H1 (cell line): ENCODE data around the gene ADARB2. TPM values are rescaled to one million over a fixed set of nuclear protein-coding genes. Genes with fewer than 3 reads are reported as not detected.

Experiments used
- CTCF ChIA-PET: fragments of 300-600 bp; sonication (Branson Sonifier 250); formaldehyde crosslinking; loops from one replicate; lab custom pipeline; 2021; ENCODE audit not compliant: partially characterized antibody; lab: Charles Lee
- POLR2A ChIA-PET: fragments of 300-600 bp; sonication (Branson Sonifier 250); formaldehyde crosslinking; loops from one replicate; lab custom pipeline; 2021; ENCODE audit warnings: inconsistent platforms; ENCODE audit not compliant: partially characterized antibody; lab: Charles Lee
- DNase-seq, 2 experiments: peaks; one replicate each; pipeline versions ENCODE4 v3.0.0 to v3.0.0-alpha.2; 2010 to 2022; ENCODE audit warnings: low spot score in 2 of 2, low read depth in 1 of 2, mixed read lengths in 1 of 2
- FAIRE-seq: peaks from 2 replicates; lab custom pipeline; 2011; peaks lifted over from hg19 to GRCh38; lab: Jason Lieb, UNC
- H2AFZ ChIP-seq: 2 replicates; pipeline ENCODE4 v1.8.1; 2012; ENCODE audit warnings: low read length, inconsistent platforms
- H2AK5ac ChIP-seq: 2 replicates; pipeline ENCODE4 v1.6.1; 2013; ENCODE audit warnings: low read depth, low read length
- H2BK120ac ChIP-seq: replicated peaks from 2 replicates; pipeline ENCODE3; 2013; ENCODE audit warnings: low read depth, low read length, inconsistent platforms
- H2BK12ac ChIP-seq: 2 replicates; pipeline ENCODE4 v1.6.1; 2013; ENCODE audit warnings: low read depth, low read length
- H2BK15ac ChIP-seq: 2 replicates; pipeline ENCODE4 v1.6.1; 2013; ENCODE audit warnings: low read length
- H2BK20ac ChIP-seq: 2 replicates; pipeline ENCODE4 v1.6.1; 2013; ENCODE audit warnings: low read length
- H2BK5ac ChIP-seq: 2 replicates; pipeline ENCODE4 v1.6.1; 2013; ENCODE audit warnings: low read depth, low read length
- H3K14ac ChIP-seq: 2 replicates; pipeline ENCODE4 v1.6.1; 2013; ENCODE audit warnings: inconsistent platforms; ENCODE audit not compliant: insufficient read length
- H3K18ac ChIP-seq: 2 replicates; pipeline ENCODE4 v1.6.1; 2013; ENCODE audit warnings: low read length; ENCODE audit errors: extremely low read depth
- H3K23ac ChIP-seq: 2 replicates; pipeline ENCODE4 v1.6.1; 2013; ENCODE audit warnings: inconsistent platforms; ENCODE audit not compliant: insufficient read length
- H3K23me2 ChIP-seq: 2 replicates; pipeline ENCODE4 v1.6.1; 2013; ENCODE audit warnings: low read depth, low read length
- H3K27ac ChIP-seq: 2 replicates; pipeline ENCODE4 v1.6.1; 2011; ENCODE audit warnings: low read depth, low read length, inconsistent platforms
- H3K27me3 ChIP-seq, 4 experiments: replicated peaks in 1 of 4; 1 replicate in 1 of 4; 2 replicates in 3 of 4; pipeline versions ENCODE4 v1.6.1 to v1.8.1; 2011 to 2013; ENCODE audit warnings: low read length in 3 of 4, mild to moderate bottlenecking in 3 of 4, inconsistent platforms in 2 of 4, mixed read lengths in 2 of 4, moderate library complexity in 1 of 4; ENCODE audit not compliant: control insufficient read depth in 3 of 4, insufficient read depth in 3 of 4; ENCODE audit errors: extremely low read depth in 1 of 4
- H3K36me3 ChIP-seq, 4 experiments: 2 replicates each; pipeline versions ENCODE4 v1.6.1 to v1.8.1; 2011 to 2013; ENCODE audit warnings: mild to moderate bottlenecking in 4 of 4, low read length in 3 of 4, moderate library complexity in 2 of 4, control low read depth in 1 of 4, inconsistent platforms in 1 of 4; ENCODE audit not compliant: insufficient read depth in 4 of 4, control insufficient read depth in 2 of 4
- H3K4ac ChIP-seq: replicated peaks from 2 replicates; pipeline ENCODE3; 2013; ENCODE audit warnings: low read length, low read depth, mixed read lengths, inconsistent platforms; ENCODE audit not compliant: insufficient read length
- H3K4me1 ChIP-seq, 4 experiments: replicated peaks in 1 of 4; 1 replicate in 1 of 4; 2 replicates in 3 of 4; pipeline versions ENCODE4 v1.6.1 to v1.8.1; 2011 to 2013; ENCODE audit warnings: low read length in 3 of 4, inconsistent platforms in 2 of 4, mixed read lengths in 1 of 4; ENCODE audit not compliant: insufficient read depth in 4 of 4, control insufficient read depth in 3 of 4
- H3K4me2 ChIP-seq, 2 experiments: 2 replicates each; pipeline versions ENCODE4 v1.6.1 to v1.8.1; 2011 to 2013; ENCODE audit warnings: low read depth in 2 of 2, low read length in 2 of 2, control low read depth in 1 of 2, inconsistent platforms in 1 of 2, mild to moderate bottlenecking in 1 of 2; ENCODE audit not compliant: insufficient read depth in 1 of 2
- H3K4me3 ChIP-seq, 4 experiments: fragments of 200-600, 300-600 bp in 1 of 4; sonication (generic), shearing (Covaris generic), sonication (Bioruptor Twin) in 1 of 4; 2 replicates each; pipeline versions ENCODE4 v1.5.1 to v1.8.1; 2011 to 2016; ENCODE audit warnings: low read length in 4 of 4, low read depth in 3 of 4, control low read depth in 2 of 4, inconsistent platforms in 2 of 4, mild to moderate bottlenecking in 2 of 4, mixed read lengths in 1 of 4, moderate library complexity in 1 of 4; ENCODE audit not compliant: insufficient read depth in 2 of 4; ENCODE audit errors: extremely low read depth in 1 of 4
- H3K56ac ChIP-seq: replicated peaks from 2 replicates; pipeline ENCODE3; 2013; ENCODE audit warnings: low read depth, mild to moderate bottlenecking, mixed read lengths, low read length, inconsistent platforms; ENCODE audit not compliant: insufficient read length
- H3K79me1 ChIP-seq: 2 replicates; pipeline ENCODE4 v1.6.1; 2013; ENCODE audit warnings: low read depth, low read length, control low read depth
- H3K79me2 ChIP-seq, 2 experiments: 2 replicates each; pipeline versions ENCODE4 v1.6.1 to v1.8.1; 2012 to 2013; ENCODE audit warnings: low read length in 2 of 2, mild to moderate bottlenecking in 2 of 2, inconsistent platforms in 1 of 2; ENCODE audit not compliant: insufficient read depth in 2 of 2, control insufficient read depth in 1 of 2
- H3K9ac ChIP-seq, 4 experiments: replicated peaks in 1 of 4; 1 replicate in 1 of 4; 2 replicates in 3 of 4; pipeline versions ENCODE4 v1.6.1 to v1.8.1; 2011 to 2013; ENCODE audit warnings: low read depth in 3 of 4, low read length in 3 of 4, control low read depth in 2 of 4, mild to moderate bottlenecking in 2 of 4, moderate library complexity in 2 of 4, inconsistent platforms in 1 of 4; ENCODE audit errors: extremely low read depth in 1 of 4
- H3K9me3 ChIP-seq, 2 experiments: 2 replicates each; pipeline versions ENCODE4 v1.6.1 to v1.8.1; 2012 to 2013; ENCODE audit warnings: mild to moderate bottlenecking in 2 of 2, moderate library complexity in 2 of 2, control low read depth in 1 of 2, inconsistent platforms in 1 of 2, low read depth in 1 of 2, low read length in 1 of 2, mixed read lengths in 1 of 2; ENCODE audit not compliant: insufficient read depth in 2 of 2
- H4K20me1 ChIP-seq, 2 experiments: replicated peaks in 1 of 2; 2 replicates each; pipeline versions ENCODE3 to v1.8.1; 2011 to 2013; ENCODE audit warnings: inconsistent platforms in 2 of 2, low read length in 2 of 2, mild to moderate bottlenecking in 1 of 2; ENCODE audit not compliant: insufficient read depth in 2 of 2, control insufficient read depth in 1 of 2
- H4K5ac ChIP-seq: 2 replicates; pipeline ENCODE4 v1.6.1; 2013; ENCODE audit warnings: low read length, low read depth, mixed read lengths, inconsistent platforms; ENCODE audit not compliant: insufficient read length
- H4K8ac ChIP-seq: 2 replicates; pipeline ENCODE4 v1.8.0; 2013; ENCODE audit warnings: mild to moderate bottlenecking, moderate library complexity, low read length, inconsistent platforms; ENCODE audit not compliant: insufficient read depth; ENCODE audit errors: extremely low read depth
- H4K91ac ChIP-seq: replicated peaks from 2 replicates; pipeline ENCODE3; 2013; ENCODE audit warnings: low read length, mixed read lengths, inconsistent platforms; ENCODE audit not compliant: insufficient read length
- CHD1 ChIP-seq: IDR thresholded peaks from 2 replicates; pipeline ENCODE4 v1.6.1; 2012; ENCODE audit warnings: low read depth, low read length, improper control_type of control experiment
- EGR1 ChIP-seq: IDR thresholded peaks from 2 replicates; pipeline ENCODE4 v1.6.1; 2011; ENCODE audit warnings: low read depth, low read length, borderline replicate concordance
- JUN ChIP-seq: IDR thresholded peaks from 2 replicates; pipeline ENCODE4 v1.6.1; 2011; ENCODE audit warnings: low read depth, mild to moderate bottlenecking, improper control_type of control experiment, low read length
- KDM1A ChIP-seq: fragments of 200-600, 300-600 bp; sonication (generic); IDR thresholded peaks from 2 replicates; pipeline ENCODE4 v1.7.1; 2016; ENCODE audit warnings: mild to moderate bottlenecking, low read length, borderline replicate concordance
- POU5F1 ChIP-seq: IDR thresholded peaks from 2 replicates; pipeline ENCODE4 v1.6.1; 2011; ENCODE audit warnings: low read depth, mild to moderate bottlenecking, low read length, moderate library complexity
- RFX5 ChIP-seq: IDR thresholded peaks from 2 replicates; pipeline ENCODE4 v1.6.1; 2011; ENCODE audit warnings: low read depth, low read length, improper control_type of control experiment, borderline replicate concordance
- SRF ChIP-seq: IDR thresholded peaks from 2 replicates; pipeline ENCODE4 v1.6.1; 2011; ENCODE audit warnings: mild to moderate bottlenecking, low read depth, low read length, moderate library complexity
- TAF1 ChIP-seq: IDR thresholded peaks from 2 replicates; pipeline ENCODE4 v1.6.1; 2011; ENCODE audit warnings: mild to moderate bottlenecking, low read depth, low read length
- TBP ChIP-seq: IDR thresholded peaks from 2 replicates; pipeline ENCODE4 v1.6.1; 2011; ENCODE audit warnings: low read depth, low read length, improper control_type of control experiment
- TEAD4 ChIP-seq: IDR thresholded peaks from 2 replicates; pipeline ENCODE4 v1.6.1; 2012; ENCODE audit warnings: low read depth, low read length, inconsistent platforms, mixed read lengths
- WGBS, 2 experiments: shearing (Covaris generic) in 1 of 2; methylation state at CpG; one replicate each; pipeline versions ENCODE4 v1.1.6 to v1.1.7; 2013 to 2015; ENCODE audit warnings: low lambda C conversion rate in 2 of 2, mixed read lengths in 2 of 2, inconsistent platforms in 1 of 2, low coverage in 1 of 2, missing lambda C conversion rate in 1 of 2; ENCODE audit not compliant: insufficient replicate concordance in 2 of 2, insufficient coverage in 1 of 2, insufficient read length in 1 of 2; ENCODE audit errors: extremely low coverage in 1 of 2, missing lambda C conversion rate in 1 of 2; 5-methylcytosine and 5-hydroxymethylcytosine counted together
- polyA plus RNA-seq, 7 experiments: library from polyadenylated mRNA; depleted of rRNA in 3 of 7; stranded (reverse) in 5 of 7; unstranded in 2 of 7; fragments of >200 nt in 5 of 7; fragments of 200-250 nt in 2 of 7; gene quantifications; 1 replicate in 5 of 7; 2 replicates in 1 of 7; 4 replicates in 1 of 7; pipeline versions ENCODE4 v1.2.1 to v1.2.3, GENCODE V29; 2011 to 2013; ENCODE audit warnings: missing spikeins in 2 of 7, mixed read lengths in 2 of 7
- total RNA-seq: library from RNA; stranded (reverse); fragmentation: NEBNext Ultra II Directional; extraction: Animal tissue kit (Norgen Biotek cat#: 25700); gene quantifications from 2 replicates; pipeline ENCODE4 v1.2.1, GENCODE V29; 2021
- TF ChIP-seq, protein P1 (sequence below): IDR thresholded peaks from 2 replicates; pipeline ENCODE4 v1.6.1; 2011; ENCODE audit warnings: low read depth, mild to moderate bottlenecking, low read length; ENCODE audit not compliant: insufficient read depth

ADARB2 gene
- total and polyA plus RNA-seq, 2 of the 8 experiments (the other 6 are each of a cell fraction or from before 2014, with no cell fraction given): 2.2 to 2.8 TPM

DNA sequence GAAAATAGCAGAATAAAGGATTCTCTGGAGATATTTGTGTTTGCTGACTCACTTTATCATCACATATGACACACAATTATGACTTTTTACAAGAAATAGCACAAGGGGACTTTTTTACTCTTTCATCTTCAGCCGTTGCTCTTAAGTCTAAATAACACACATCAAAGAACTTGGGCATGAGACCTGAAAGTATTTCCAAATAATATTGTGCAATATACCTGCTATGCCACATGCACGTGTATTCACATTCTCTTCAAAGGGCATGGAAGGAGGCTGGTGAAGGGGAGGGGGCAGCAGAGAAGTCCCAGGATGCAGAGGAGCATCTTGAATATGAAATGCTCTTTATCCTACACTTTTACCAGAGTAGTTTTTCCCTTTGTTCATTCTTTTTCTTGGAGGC, 4.1 kb upstream of the ADARB2 start:
- WGBS, 2 experiments: 83% methylated on average over 2 of the region's 2 CpGs; no CpG with 5 or more reads in 1 of the 2 experiments
- no peak overlapping the region for H3K56ac ChIP-seq
- CTCF ChIA-PET: interaction anchor here (1.4 kb wide), 1 partner anchor 13 kb away, joined by 4 read pairs; no protein-coding TSS in a partner anchor
- H2BK12ac ChIP-seq: no peak overlapping the region
- POLR2A ChIA-PET: no interaction called here
- DNase-seq: no peak
- no peak overlapping the region for H3K4ac ChIP-seq
- H3K18ac ChIP-seq: no peak overlapping the region
- H3K9ac ChIP-seq: no peak overlapping the region
- H2AK5ac ChIP-seq: no peak overlapping the region
- H4K91ac ChIP-seq: no peak overlapping the region
- no peaks in the 10 kb centered on the region for H3K79me2 ChIP-seq
- no peak overlapping the region for H2BK5ac ChIP-seq
- H3K14ac ChIP-seq: no peak overlapping the region
- H2AFZ ChIP-seq: no peak overlapping the region
- no peak overlapping the region for H2BK20ac ChIP-seq
- no peaks in the 10 kb centered on the region for H3K9me3 ChIP-seq
- H3K23me2 ChIP-seq: peaks cover 11% of the 10 kb centered on the region; the same call in 1 of the 2 replicates
- H4K20me1 ChIP-seq: no peaks in the 10 kb centered on the region
- H4K5ac ChIP-seq: no peak overlapping the region
- peaks cover 0 to 13% (median 9%) of the 10 kb centered on the region in 4 experiments; a peak in 6 of 7 replicates for H3K27me3 ChIP-seq
- H4K8ac ChIP-seq: no peak overlapping the region
- H3K4me2 ChIP-seq: no peak overlapping the region
- H3K23ac ChIP-seq: no peak overlapping the region
- no peak overlapping the region for H2BK120ac ChIP-seq
- H3K27ac ChIP-seq: no peak overlapping the region
- no peak overlapping the region for H3K4me3 ChIP-seq
- H3K36me3 ChIP-seq: no peaks in the 10 kb centered on the region
- H2BK15ac ChIP-seq: no peak overlapping the region
- no peaks in the 10 kb centered on the region for H3K79me1 ChIP-seq
- TF ChIP-seq SRF (no peak), POU5F1 (no peak), RFX5 (no peak), TBP (no peak), JUN (no peak), TAF1 (no peak), TEAD4 (no peak), CHD1 (no peak), KDM1A (no peak), EGR1 (no peak)
- TF ChIP-seq, protein P1, sequence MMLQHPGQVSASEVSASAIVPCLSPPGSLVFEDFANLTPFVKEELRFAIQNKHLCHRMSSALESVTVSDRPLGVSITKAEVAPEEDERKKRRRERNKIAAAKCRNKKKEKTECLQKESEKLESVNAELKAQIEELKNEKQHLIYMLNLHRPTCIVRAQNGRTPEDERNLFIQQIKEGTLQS: no peak
- peaks cover 0 to 4% (median 2%) of the 10 kb centered on the region in 4 experiments; a peak in 4 of 7 replicates for H3K4me1 ChIP-seq
- FAIRE-seq: no peak
